ENCODE results near the gene PRR5L. TPM values are rescaled to one million over a fixed set of nuclear protein-coding genes. Genes with fewer than 3 reads are reported as not detected.

The PRR5L gene
- total and polyA plus RNA-seq, 2 donors (not counting 1 experiment from before 2014, with no cell fraction given), result 4.0 to 5.9 TPM

- Histone ChIP-seq H3K4me1 (ENCODE audit: control insufficient read depth in 2 of 2, insufficient read depth in 2 of 2, low read length in 2 of 2) (peaks cover 24 to 33% of the 10 kb centered on the region in 2 donors), H3K27me3 (replicated peaks in 1 of 4; ENCODE audit: control extremely low read depth in 1 of 4, control insufficient read depth in 3 of 4, insufficient read depth in 4 of 4, low read length in 3 of 4) (no peaks in the 10 kb centered on the region), H3K9me3 (ENCODE audit: control extremely low read depth in 1 of 3, control insufficient read depth in 2 of 3, insufficient read depth in 1 of 3, low read length in 2 of 3) (no peaks in the 10 kb centered on the region), H2AFZ (ENCODE audit: insufficient read depth, low read depth, low read length, poor library complexity, severe bottlenecking) (no peak overlapping the region), H3K79me2 (ENCODE audit: control insufficient read depth, insufficient read depth, low read length) (no peaks in the 10 kb centered on the region), H3K4me3 (ENCODE audit: control extremely low read depth in 1 of 5, extremely low read depth in 1 of 5, insufficient read depth in 1 of 5, low read depth in 2 of 5, low read length in 4 of 5) (no peak overlapping the region), H3K9ac (ENCODE audit: low read length) (no peak overlapping the region), H3K4me2 (replicated peaks; ENCODE audit: low read depth, low read length, poor library complexity, severe bottlenecking) (peak overlapping the region; percentile 48), H3K27ac (ENCODE audit: low read length in 2 of 2) (no peak overlapping the region), H4K20me1 (ENCODE audit: control insufficient read depth, insufficient read depth, low read length, poor library complexity, severe bottlenecking) (no peaks in the 10 kb centered on the region), H3K36me3 (replicated peaks in 1 of 2; ENCODE audit: control extremely low read depth in 1 of 2, control insufficient read depth in 1 of 2, extremely low read depth in 1 of 2, insufficient read depth in 2 of 2, low read length in 1 of 2) (no peaks in the 10 kb centered on the region)
- Mint-ChIP-seq H3K27me3 (no peaks in the 10 kb centered on the region), H3K27ac (peak overlapping the region; percentile 62), H3K9me3 (ENCODE audit: insufficient read depth) (no peaks in the 10 kb centered on the region), H3K4me3 (peak overlapping the region; percentile 58), H3K4me1 (peaks cover 39% of the 10 kb centered on the region)
- ATAC-seq (ENCODE audit: low read depth), result peak; percentile 90
- intact Hi-C loops (cut with micrococcal nuclease), result loop anchor here (5.0 kb wide), 1 partner anchor 34 kb away; no protein-coding TSS in a partner anchor
- POLR2A ChIA-PET, result no interaction called here
- DNase-seq, result peak; percentile 64
- CTCF ChIA-PET, result no interaction called here
- TF ChIP-seq EZH2 (IDR thresholded peaks at IDR 0.05; ENCODE audit: borderline replicate concordance, insufficient read depth, low read depth, low read length, poor library complexity, severe bottlenecking) (no peak), CTCF (IDR thresholded peaks at IDR 0.05) (no peak)
- 86% methylated on average over 1 of the region's 4 CpGs for WGBS (ENCODE audit: insufficient coverage)
These were observed 94.9 kb downstream of the PRR5L start for GRCh38 chr11:36390963-36391471.

GRCh38 chr11:36392196-36392595 is 96.1 kb downstream of the PRR5L start:
- no CpG with 5 or more reads among the region's 2 CpGs for WGBS (ENCODE audit: insufficient coverage)
- no peak for ATAC-seq (ENCODE audit: low read depth)

More at GRCh38 chr11:36392196-36392595, 96.1 kb downstream of the PRR5L start:
- peak overlapping the region; percentile 23 for H3K4me3 Mint-ChIP-seq
- CTCF ChIA-PET, result interaction anchor here (1.1 kb wide), 2 partner anchors 11 kb away, joined by 3 read pairs; no protein-coding TSS in a partner anchor
- intact Hi-C loops (cut with micrococcal nuclease), result loop anchor here (5.0 kb wide), 1 partner anchor 35 kb away; no protein-coding TSS in a partner anchor
- H3K4me1 Mint-ChIP-seq, result peaks cover 39% of the 10 kb centered on the region
- Histone ChIP-seq H3K4me1 (ENCODE audit: control insufficient read depth in 2 of 2, insufficient read depth in 2 of 2, low read length in 2 of 2) (peaks cover 24 to 33% of the 10 kb centered on the region in 2 donors), H3K79me2 (ENCODE audit: control insufficient read depth, insufficient read depth, low read length) (no peaks in the 10 kb centered on the region), H4K20me1 (ENCODE audit: control insufficient read depth, insufficient read depth, low read length, poor library complexity, severe bottlenecking) (no peaks in the 10 kb centered on the region), H3K4me2 (replicated peaks; ENCODE audit: low read depth, low read length, poor library complexity, severe bottlenecking) (no peak overlapping the region), H3K36me3 (replicated peaks in 1 of 2; ENCODE audit: control extremely low read depth in 1 of 2, control insufficient read depth in 1 of 2, extremely low read depth in 1 of 2, insufficient read depth in 2 of 2, low read length in 1 of 2) (no peaks in the 10 kb centered on the region), H3K27ac (ENCODE audit: low read length in 2 of 2) (no peak overlapping the region), H3K27me3 (replicated peaks in 1 of 4; ENCODE audit: control extremely low read depth in 1 of 4, control insufficient read depth in 3 of 4, insufficient read depth in 4 of 4, low read length in 3 of 4) (no peaks in the 10 kb centered on the region), H3K9ac (ENCODE audit: low read length) (no peak overlapping the region), H3K9me3 (ENCODE audit: control extremely low read depth in 1 of 3, control insufficient read depth in 2 of 3, insufficient read depth in 1 of 3, low read length in 2 of 3) (no peaks in the 10 kb centered on the region), H2AFZ (ENCODE audit: insufficient read depth, low read depth, low read length, poor library complexity, severe bottlenecking) (no peak overlapping the region), H3K4me3 (ENCODE audit: control extremely low read depth in 1 of 5, extremely low read depth in 1 of 5, insufficient read depth in 1 of 5, low read depth in 2 of 5, low read length in 4 of 5) (no peak overlapping the region)
- no peaks in the 10 kb centered on the region for H3K27me3 Mint-ChIP-seq
- TF ChIP-seq CTCF (IDR thresholded peaks at IDR 0.05) (no peak), EZH2 (IDR thresholded peaks at IDR 0.05; ENCODE audit: borderline replicate concordance, insufficient read depth, low read depth, low read length, poor library complexity, severe bottlenecking) (no peak)
- H3K27ac Mint-ChIP-seq, result no peak overlapping the region
- DNase-seq, result no peak
- no peaks in the 10 kb centered on the region for H3K9me3 Mint-ChIP-seq (ENCODE audit: insufficient read depth)
- POLR2A ChIA-PET, result no interaction called here
